SU-DHL-6 (cell line): Measurements from ENCODE around the gene ESF1.

Experiments
- H2AFZ ChIP-seq: fragments of 200-600 bp; sonication (generic); 2 replicates; pipeline ENCODE4 v1.6.1; 2014; ENCODE audit warnings: low read depth, mild to moderate bottlenecking, moderate library complexity, mixed read lengths, antibody characterized with exemption, low read length; ENCODE audit not compliant: severe bottlenecking
- H3F3A ChIP-seq: fragments of 200-600 bp; shearing (Covaris generic); 2 replicates; pipeline ENCODE4 v1.6.0; 2016; ENCODE audit warnings: antibody characterized with exemption, mild to moderate bottlenecking; ENCODE audit not compliant: insufficient read depth
- H3K27ac ChIP-seq: fragments of 200-600 bp; sonication (generic); 2 replicates; pipeline ENCODE4 v1.5.1; 2016; ENCODE audit warnings: low read depth, mild to moderate bottlenecking, low read length, moderate library complexity, mixed read lengths
- H3K27me3 ChIP-seq: fragments of 200-600 bp; sonication (generic), shearing (Covaris generic); 2 replicates; pipeline ENCODE4 v1.6.0; 2014; ENCODE audit warnings: mild to moderate bottlenecking, low read length
- H3K36me3 ChIP-seq: fragments of 200-600 bp; sonication (generic); 2 replicates; pipeline ENCODE4 v1.6.1; 2014; ENCODE audit warnings: mild to moderate bottlenecking, low read length, mixed read lengths
- H3K4me2 ChIP-seq: fragments of 300-600, 200-600 bp; shearing (Covaris generic), sonication (generic); 2 replicates; pipeline ENCODE4 v1.6.0; 2014; ENCODE audit warnings: low read length, low read depth, mild to moderate bottlenecking; ENCODE audit not compliant: poor library complexity, severe bottlenecking
- H3K4me3 ChIP-seq: fragments of 200-600 bp; sonication (generic); 2 replicates; pipeline ENCODE4 v1.5.1; 2014; ENCODE audit warnings: antibody characterized with exemption, low read length, mild to moderate bottlenecking, mixed read lengths; ENCODE audit not compliant: insufficient read depth, poor library complexity, severe bottlenecking
- H3K79me2 ChIP-seq: fragments of 200-600 bp; sonication (generic); 2 replicates; pipeline ENCODE4 v1.6.1; 2014; ENCODE audit warnings: mild to moderate bottlenecking, low read length, moderate library complexity; ENCODE audit not compliant: insufficient read depth
- H3K9ac ChIP-seq: fragments of 200-600 bp; sonication (generic); 2 replicates; pipeline ENCODE4 v1.7.0; 2014; ENCODE audit warnings: mild to moderate bottlenecking, low read length
- H3K9me2 ChIP-seq: fragments of 200-600 bp; sonication (generic); replicated peaks from 2 replicates; pipeline ENCODE4 v1.6.1; 2014; ENCODE audit warnings: low read length; ENCODE audit not compliant: insufficient read depth
- H3K9me3 ChIP-seq: fragments of 200-600 bp; sonication (generic); 2 replicates; pipeline ENCODE4 v1.6.1; 2014; ENCODE audit warnings: low read length, mixed read lengths; ENCODE audit not compliant: insufficient read depth
- H4K20me1 ChIP-seq: fragments of 200-600 bp; sonication (generic); 2 replicates; pipeline ENCODE4 v1.6.1; 2014; ENCODE audit warnings: low read depth, mild to moderate bottlenecking, antibody characterized with exemption, low read length, moderate library complexity, mixed read lengths
- CTCF ChIP-seq: fragments of 200-600 bp; sonication (generic); IDR thresholded peaks from one replicate; pipeline ENCODE4 v1.5.1; 2017; ENCODE audit warnings: antibody characterized with exemption, mild to moderate bottlenecking, low read length, moderate library complexity; ENCODE audit not compliant: insufficient read depth, poor library complexity, severe bottlenecking
- EZH2phosphoT487 ChIP-seq: fragments of 200-600 bp; sonication (generic), shearing (Covaris generic); conservative IDR thresholded peaks from 2 replicates; pipeline ENCODE4 v1.6.1; 2018; ENCODE audit warnings: mild to moderate bottlenecking, antibody characterized with exemption, low read length, moderate library complexity, mixed read lengths

Gene ESF1

DNA sequence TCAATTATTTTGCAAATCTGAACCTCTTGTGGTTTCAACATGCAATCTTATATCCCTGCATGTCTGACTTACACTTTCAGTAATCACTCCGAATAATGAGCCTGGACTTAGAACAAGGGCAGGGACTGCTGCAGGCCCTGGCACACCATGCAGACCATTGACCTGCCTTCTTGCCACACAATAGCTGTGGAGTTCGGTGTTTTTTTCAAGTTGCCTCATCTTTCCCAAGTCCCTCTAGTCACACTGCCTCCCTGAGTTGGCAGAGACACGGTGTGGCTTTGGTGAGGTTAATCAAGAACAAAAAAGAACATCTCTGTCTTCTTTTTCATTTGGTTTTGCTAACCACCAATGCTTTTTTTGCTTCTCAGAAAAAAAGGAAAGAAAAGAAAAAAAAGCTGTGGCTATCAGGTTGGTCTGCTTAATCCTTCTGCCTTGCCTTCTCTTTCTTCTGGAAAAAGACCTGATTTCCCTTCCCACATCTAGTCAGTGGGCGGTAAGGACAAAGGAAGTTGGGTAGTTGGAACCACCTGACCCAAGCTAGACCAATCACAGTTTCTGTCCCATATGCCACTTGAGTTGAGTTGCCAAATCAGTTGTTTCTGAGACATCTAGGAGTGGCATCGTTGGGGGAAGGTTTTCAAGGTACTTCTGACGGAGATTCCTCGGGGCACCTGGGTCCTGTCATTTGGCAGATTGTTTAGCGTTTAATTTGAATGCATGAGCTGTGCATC, 90.1 kb downstream of the ESF1 start:
- Histone ChIP-seq H3F3A (no peaks in the 10 kb centered on the region), H2AFZ (no peak overlapping the region), H3K27ac (no peak overlapping the region), H3K4me3 (no peak overlapping the region), H3K9ac (no peak overlapping the region), H3K9me2 (no peaks in the 10 kb centered on the region), H3K27me3 (no peaks in the 10 kb centered on the region), H3K79me2 (no peaks in the 10 kb centered on the region), H3K36me3 (no peaks in the 10 kb centered on the region), H3K9me3 (no peaks in the 10 kb centered on the region), H4K20me1 (no peaks in the 10 kb centered on the region), H3K4me2 (no peak overlapping the region)
- TF ChIP-seq EZH2phosphoT487 (no peak), CTCF (no peak)

- H3F3A ChIP-seq, result no peaks in the 10 kb centered on the region
- no peaks in the 10 kb centered on the region for H4K20me1 ChIP-seq
- TF ChIP-seq EZH2phosphoT487 (no peak), CTCF (no peak)
Measured at GRCh38 chr20:13692802-13693736, 91.7 kb downstream of the ESF1 start.

DNA sequence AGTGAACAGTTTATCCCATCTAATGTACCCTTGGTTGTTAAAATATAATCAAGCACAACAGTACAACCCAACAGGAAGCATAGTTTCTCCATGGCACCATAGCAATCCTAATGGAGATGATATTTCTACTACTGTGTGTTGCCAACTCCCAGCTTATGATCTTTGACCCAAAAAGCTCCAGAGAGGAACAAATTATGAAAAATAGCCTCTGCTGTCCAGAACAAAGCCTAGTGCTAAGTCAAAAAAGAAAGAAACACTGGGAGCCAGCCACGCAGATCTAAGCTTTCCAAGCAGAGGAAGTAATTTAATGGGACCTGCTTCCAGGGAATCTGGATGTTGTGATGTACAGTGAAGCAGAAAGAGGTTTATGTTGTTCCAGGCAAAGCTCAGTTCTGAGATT, 93.8 kb downstream of the ESF1 start:
- Histone ChIP-seq H3K36me3 (no peaks in the 10 kb centered on the region), H2AFZ (no peak overlapping the region), H3K9me2 (no peaks in the 10 kb centered on the region), H3K4me3 (no peak overlapping the region), H3K27ac (no peak overlapping the region), H3K4me2 (no peak overlapping the region), H3K9ac (no peak overlapping the region), H3F3A (no peaks in the 10 kb centered on the region), H4K20me1 (no peaks in the 10 kb centered on the region), H3K79me2 (no peaks in the 10 kb centered on the region), H3K27me3 (no peaks in the 10 kb centered on the region), H3K9me3 (no peaks in the 10 kb centered on the region)
- TF ChIP-seq CTCF (no peak), EZH2phosphoT487 (no peak)

More at GRCh38 chr20:13692802-13693736, 91.7 kb downstream of the ESF1 start:
- Histone ChIP-seq H2AFZ (no peak overlapping the region), H3K27ac (no peak overlapping the region), H3K9me2 (no peaks in the 10 kb centered on the region), H3K36me3 (no peaks in the 10 kb centered on the region), H3K4me2 (no peak overlapping the region), H3K4me3 (no peak overlapping the region), H3K27me3 (no peaks in the 10 kb centered on the region), H3K79me2 (no peaks in the 10 kb centered on the region), H3K9me3 (no peaks in the 10 kb centered on the region), H3K9ac (no peak overlapping the region)
